ENCODE measurements around the gene SMARCA4. TPM values are rescaled to one million over a fixed set of nuclear protein-coding genes. Genes with fewer than 3 reads are reported as not detected.

Gene SMARCA4
- total and polyA plus RNA-seq, 4 donors: 15.9 to 35.4 (median 22.5) TPM

GRCh38 chr19:11025997-11026396, 65.2 kb downstream of the SMARCA4 start:
- Histone ChIP-seq H3K27ac (ENCODE audit: low read depth in 1 of 2, low read length in 2 of 2) (no peak overlapping the region), H3K4me3 (ENCODE audit: low read depth in 1 of 3, low read length in 3 of 3) (no peak overlapping the region), H3K27me3 (ENCODE audit: control insufficient read depth in 4 of 4, insufficient read depth in 4 of 4, low read length in 3 of 4) (no peaks in the 10 kb centered on the region), H3K4me1 (ENCODE audit: control insufficient read depth in 4 of 4, insufficient read depth in 4 of 4, low read length in 3 of 4) (peaks cover 7 to 8% (median 8%) of the 10 kb centered on the region in 4 donors), H3K36me3 (ENCODE audit: control insufficient read depth in 4 of 4, insufficient read depth in 3 of 4, low read depth in 1 of 4, low read length in 3 of 4) (peaks cover 16 to 76% (median 33%) of the 10 kb centered on the region in 4 donors), H3K9ac (ENCODE audit: low read depth in 1 of 2, low read length in 2 of 2) (no peak overlapping the region), H3K9me3 (ENCODE audit: control insufficient read depth in 4 of 4, low read length in 3 of 4) (no peaks in the 10 kb centered on the region)
- 93% methylated on average over 16 of the region's 16 CpGs for WGBS
- no peak for DNase-seq (ENCODE audit: low spot score)
- no peak for TF ChIP-seq MAX (IDR thresholded peaks at IDR 0.05)
- TF ChIP-seq FOXA2 (IDR thresholded peaks at IDR 0.05): no peak
- no peak for TF ChIP-seq RXRA (IDR thresholded peaks at IDR 0.05)
- no peak for TF ChIP-seq NR2F2 (IDR thresholded peaks at IDR 0.05)
- TF ChIP-seq RAD21 (IDR thresholded peaks at IDR 0.05): no peak
- no peak for TF ChIP-seq REST (IDR thresholded peaks at IDR 0.05)
- TF ChIP-seq ATF3 (IDR thresholded peaks at IDR 0.05): no peak
- no peak for TF ChIP-seq YY1 (IDR thresholded peaks at IDR 0.05)
- no peak for TF ChIP-seq TAF1 (conservative IDR thresholded peaks at IDR 0.05)
- no peak for TF ChIP-seq HNF4G (IDR thresholded peaks at IDR 0.05)
- TF ChIP-seq ZBTB33 (IDR thresholded peaks at IDR 0.05): no peak
- TF ChIP-seq EGR1 (IDR thresholded peaks at IDR 0.05; ENCODE audit: low read depth in 2 of 2): no peak

- no peaks in the 10 kb centered on the region for H3K9me3 ChIP-seq (ENCODE audit: control insufficient read depth in 4 of 4, low read length in 3 of 4)
- no peak overlapping the region for H3K9ac ChIP-seq (ENCODE audit: low read depth in 1 of 2, low read length in 2 of 2)
- no peaks in the 10 kb centered on the region for H3K27me3 ChIP-seq (ENCODE audit: control insufficient read depth in 4 of 4, insufficient read depth in 4 of 4, low read length in 3 of 4)
- H3K4me3 ChIP-seq (ENCODE audit: low read depth in 1 of 3, low read length in 3 of 3): no peak overlapping the region
- DNase-seq (ENCODE audit: low spot score): no peak
- peaks cover 7 to 8% (median 8%) of the 10 kb centered on the region in 4 donors for H3K4me1 ChIP-seq (ENCODE audit: control insufficient read depth in 4 of 4, insufficient read depth in 4 of 4, low read length in 3 of 4)
- TF ChIP-seq GABPA (IDR thresholded peaks at IDR 0.05 in 1 of 2, conservative IDR thresholded peaks at IDR 0.05 in 1 of 2) (no peak), YY1 (IDR thresholded peaks at IDR 0.05) (no peak), SP1 (IDR thresholded peaks at IDR 0.05) (no peak)
- 94% methylated on average over 14 of the region's 14 CpGs for WGBS
- peaks cover 6 to 74% (median 36%) of the 10 kb centered on the region in 4 donors for H3K36me3 ChIP-seq (ENCODE audit: control insufficient read depth in 4 of 4, insufficient read depth in 3 of 4, low read depth in 1 of 4, low read length in 3 of 4)
- H3K27ac ChIP-seq (ENCODE audit: low read depth in 1 of 2, low read length in 2 of 2): no peak overlapping the region
These were observed 66.6 kb downstream of the SMARCA4 start for GRCh38 chr19:11027381-11027780.

All from liver (tissue), 9 donors.